HG03520 (cell line): ENCODE results near the gene C11orf98.
A peak's percentile ranks its signal among the peaks of the same experiment; 100 is the strongest.
"Not testable (repeated sequence)": the region's sequence is repeated elsewhere in the genome, so short reads cannot be mapped to it uniquely, and the experiment has no call there.

Experiments used
- ATAC-seq: cut with Tn5 transposase; IDR thresholded peaks from one replicate; pipeline ENCODE4 v1.9.1; 2021; ENCODE audit warnings: mild to moderate bottlenecking, moderate library complexity; ENCODE audit not compliant: unreplicated experiment

C11orf98 gene

GRCh38 chr11:62665075-62665598 lies at the start of gene C11orf98, which contains the start of gene CSKMT:
TSS of gene C11orf98 (minus strand) at chr11:62665210. CDS start at chr11:62665169, 41 bp downstream.
TSS of gene CSKMT (plus strand) at chr11:62665312. CDS start at chr11:62665880, 568 bp downstream.
- peak; percentile 70 for ATAC-seq

- no peak for ATAC-seq
Measured at GRCh38 chr11:62713343-62713742, 48.3 kb upstream of the C11orf98 start.

- no peak for ATAC-seq
Measured at GRCh38 chr11:62712861-62713260, 47.9 kb upstream of the C11orf98 start.

- ATAC-seq: no peak
Measured at GRCh38 chr11:62712276-62712812, 47.3 kb upstream of the C11orf98 start.

GRCh38 chr11:62710001-62710345 lies 45.0 kb upstream of the C11orf98 start:
- no peak for ATAC-seq

- ATAC-seq: peak; percentile 66
Measured at GRCh38 chr11:62709247-62710000, 44.4 kb upstream of the C11orf98 start.

- no peak for ATAC-seq
Measured at GRCh38 chr11:62708793-62709192, 43.8 kb upstream of the C11orf98 start.

GRCh38 chr11:62708392-62708791 lies 43.4 kb upstream of the C11orf98 start:
- no peak for ATAC-seq

GRCh38 chr11:62707277-62707861 lies 42.4 kb upstream of the C11orf98 start, which contains the start of the genes BSCL2 and GNG3:
TSS of gene BSCL2 (minus strand) at chr11:62707424. CDS start at chr11:62707195, 229 bp downstream.
TSS of gene GNG3 (plus strand) at chr11:62707676. CDS start at chr11:62708296, 620 bp downstream.
- no peak for ATAC-seq

- ATAC-seq: no peak
Measured at GRCh38 chr11:62706850-62707247, 41.8 kb upstream of the C11orf98 start.

GRCh38 chr11:62705880-62706849 lies 41.2 kb upstream of the C11orf98 start:
- peak; percentile 52 for ATAC-seq

GRCh38 chr11:62705413-62705812 lies 40.4 kb upstream of the C11orf98 start:
- no peak for ATAC-seq

- not testable (repeated sequence) for ATAC-seq
Measured at GRCh38 chr11:62703921-62704320, 38.9 kb upstream of the C11orf98 start.

GRCh38 chr11:62702246-62702645 lies 37.2 kb upstream of the C11orf98 start:
- ATAC-seq: no peak

GRCh38 chr11:62694455-62695167 lies 29.6 kb upstream of the C11orf98 start:
- ATAC-seq: no peak

- not testable (repeated sequence) for ATAC-seq
Measured at GRCh38 chr11:62693624-62694023, 28.6 kb upstream of the C11orf98 start.

- ATAC-seq: no peak
Measured at GRCh38 chr11:62689421-62690183, 24.6 kb upstream of the C11orf98 start, which contains the start of gene LRRN4CL. TSS of gene LRRN4CL (minus strand) at chr11:62689530. CDS start at chr11:62688508, 1,022 bp downstream.

- no peak for ATAC-seq
Measured at GRCh38 chr11:62688491-62688890, 23.5 kb upstream of the C11orf98 start.
